Caco-2 (cell line): ENCODE measurements around the gene VILL. TPM values are rescaled to one million over a fixed set of nuclear protein-coding genes. Genes with fewer than 3 reads are reported as not detected.

ENCODE experiments used
- BruUV-seq: library from RNA; stranded (reverse); fragments of 400-500 nt; replicated peaks from 2 replicates; lab custom pipeline; 2021; lab: Mats Ljungman, UMichigan
- CTCF ChIA-PET: fragments of 300-600 bp; sonication (Branson Sonifier 250); formaldehyde crosslinking; loops from one replicate; lab custom pipeline; 2022; ENCODE audit warnings: antibody characterized with exemption; lab: Charles Lee
- POLR2A ChIA-PET: fragments of 300-600 bp; sonication (Branson Sonifier 250); formaldehyde crosslinking; loops from one replicate; lab custom pipeline; 2022; ENCODE audit warnings: antibody characterized with exemption; lab: Charles Lee
- DNase-seq, 2 experiments: peaks; one replicate each; pipeline versions ENCODE4 v3.0.0 to v3.0.0-alpha.2; 2020 to 2022
- H3K27me3 ChIP-seq: replicated peaks from 2 replicates; pipeline ENCODE4 v1.6.0; 2011; ENCODE audit warnings: low read length; ENCODE audit not compliant: control insufficient read depth, insufficient read depth
- H3K36me3 ChIP-seq: 2 replicates; pipeline ENCODE4 v1.5.1; 2011; ENCODE audit warnings: low read length; ENCODE audit not compliant: control insufficient read depth, insufficient read depth
- H3K4me1 ChIP-seq: fragments of 250-450 bp; sonication (Bioruptor Pico); 2 replicates; pipeline ENCODE4 v1.5.1; 2020; ENCODE audit warnings: mild to moderate bottlenecking
- H3K4me3 ChIP-seq: 2 replicates; pipeline ENCODE4 v1.5.1; 2011; ENCODE audit warnings: low read depth, mild to moderate bottlenecking, control low read depth, low read length
- H3K9me3 ChIP-seq: fragments of 250-450 bp; sonication (Bioruptor Pico); 2 replicates; pipeline ENCODE4 v1.5.1; 2020; ENCODE audit warnings: mild to moderate bottlenecking, moderate library complexity
- H3K27ac Mint-ChIP-seq: one replicate; pipeline ENCODE4 v1.8.0; 2022; ENCODE audit warnings: mixed read lengths; ENCODE audit not compliant: unreplicated experiment
- H3K27me3 Mint-ChIP-seq: one replicate; pipeline ENCODE4 v1.8.0; 2022; ENCODE audit warnings: mixed read lengths; ENCODE audit not compliant: insufficient read depth, unreplicated experiment
- H3K36me3 Mint-ChIP-seq: one replicate; pipeline ENCODE4 v1.8.0; 2022; ENCODE audit warnings: mild to moderate bottlenecking, mixed read lengths; ENCODE audit not compliant: insufficient read depth, unreplicated experiment
- H3K4me1 Mint-ChIP-seq: one replicate; pipeline ENCODE4 v1.8.0; 2022; ENCODE audit warnings: low read depth, mixed read lengths; ENCODE audit not compliant: unreplicated experiment
- H3K4me3 Mint-ChIP-seq: one replicate; pipeline ENCODE4 v1.8.0; 2022; ENCODE audit warnings: mild to moderate bottlenecking, moderate library complexity, mixed read lengths; ENCODE audit not compliant: unreplicated experiment
- H3K9me3 Mint-ChIP-seq: one replicate; pipeline ENCODE4 v1.8.0; 2022; ENCODE audit warnings: mixed read lengths; ENCODE audit not compliant: unreplicated experiment
- intact Hi-C: fragments of 100-400 bp; cut with micrococcal nuclease; formaldehyde crosslinking; loops from one replicate; pipeline ENCODE4 v1.10.0; 2022; ENCODE audit not compliant: unreplicated experiment
- total RNA-seq: library from RNA; stranded (reverse); gene quantifications from 2 replicates; pipeline ENCODE4 v1.2.3, GENCODE V29; 2022
- TF ChIP-seq, protein P1 (sequence below), 2 experiments: fragments of 200-600 bp in 1 of 2; IDR thresholded peaks; 1 replicate in 1 of 2; 2 replicates in 1 of 2; pipeline versions ENCODE4 v1.5.1 to v1.8.0; 2011 to 2022; ENCODE audit warnings: antibody characterized with exemption in 1 of 2, control low read depth in 1 of 2, inconsistent platforms in 1 of 2, low read depth in 1 of 2, low read length in 1 of 2, mild to moderate bottlenecking in 1 of 2, moderate library complexity in 1 of 2; ENCODE audit not compliant: insufficient read depth in 1 of 2, severe bottlenecking in 1 of 2, unreplicated experiment in 1 of 2

Gene VILL
- total RNA-seq, 1 experiment from 2014 or later = 11.7 TPM

DNA sequence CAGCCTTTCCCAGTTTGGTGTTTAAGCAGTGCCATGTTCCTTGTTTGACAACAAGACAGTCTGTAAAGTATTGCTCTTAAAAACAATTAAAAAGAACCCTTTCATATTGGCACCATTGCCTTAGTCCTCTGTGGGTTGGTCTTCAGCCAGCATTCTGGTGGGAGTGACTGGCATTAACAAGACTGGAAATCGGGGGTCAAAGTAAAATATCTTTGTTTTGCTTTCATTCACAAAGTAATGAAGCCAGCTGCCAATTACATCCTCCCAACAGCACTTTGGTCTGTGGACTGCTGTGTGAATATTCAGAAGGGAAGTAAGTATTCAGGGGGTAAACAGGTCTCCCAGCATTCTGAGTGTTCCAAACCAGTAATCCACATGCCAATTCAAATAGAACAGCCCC lies 8.3 kb upstream of the VILL start:
- Mint-ChIP-seq H3K4me1 (peaks cover 28% of the 10 kb centered on the region), H3K9me3 (no peaks in the 10 kb centered on the region), H3K36me3 (peaks cover 40% of the 10 kb centered on the region), H3K27me3 (no peaks in the 10 kb centered on the region), H3K4me3 (no peak overlapping the region), H3K27ac (no peak overlapping the region)
- Histone ChIP-seq H3K27me3 (no peaks in the 10 kb centered on the region), H3K4me1 (peaks cover 56% of the 10 kb centered on the region), H3K36me3 (0 out of 2 replicates have a peak, but pooled peaks cover 1% of the 10 kb centered on the region), H3K4me3 (no peak overlapping the region), H3K9me3 (no peaks in the 10 kb centered on the region)
- ChIA-PET POLR2A (no interaction called here), CTCF (interaction anchor here (0.8 kb wide), 1 partner anchor 18 kb away, joined by 3 read pairs; no protein-coding TSS in a partner anchor)
- no peak for DNase-seq
- intact Hi-C loops = no loop called here
- TF ChIP-seq, protein P1, sequence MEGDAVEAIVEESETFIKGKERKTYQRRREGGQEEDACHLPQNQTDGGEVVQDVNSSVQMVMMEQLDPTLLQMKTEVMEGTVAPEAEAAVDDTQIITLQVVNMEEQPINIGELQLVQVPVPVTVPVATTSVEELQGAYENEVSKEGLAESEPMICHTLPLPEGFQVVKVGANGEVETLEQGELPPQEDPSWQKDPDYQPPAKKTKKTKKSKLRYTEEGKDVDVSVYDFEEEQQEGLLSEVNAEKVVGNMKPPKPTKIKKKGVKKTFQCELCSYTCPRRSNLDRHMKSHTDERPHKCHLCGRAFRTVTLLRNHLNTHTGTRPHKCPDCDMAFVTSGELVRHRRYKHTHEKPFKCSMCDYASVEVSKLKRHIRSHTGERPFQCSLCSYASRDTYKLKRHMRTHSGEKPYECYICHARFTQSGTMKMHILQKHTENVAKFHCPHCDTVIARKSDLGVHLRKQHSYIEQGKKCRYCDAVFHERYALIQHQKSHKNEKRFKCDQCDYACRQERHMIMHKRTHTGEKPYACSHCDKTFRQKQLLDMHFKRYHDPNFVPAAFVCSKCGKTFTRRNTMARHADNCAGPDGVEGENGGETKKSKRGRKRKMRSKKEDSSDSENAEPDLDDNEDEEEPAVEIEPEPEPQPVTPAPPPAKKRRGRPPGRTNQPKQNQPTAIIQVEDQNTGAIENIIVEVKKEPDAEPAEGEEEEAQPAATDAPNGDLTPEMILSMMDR (IDR thresholded peaks at IDR 0.05; ENCODE audit: insufficient read depth in 1 of 2, low read depth in 1 of 2, low read length in 1 of 2, severe bottlenecking in 1 of 2, unreplicated experiment in 1 of 2) = no peak
- BruUV-seq = no TSS peak

DNA sequence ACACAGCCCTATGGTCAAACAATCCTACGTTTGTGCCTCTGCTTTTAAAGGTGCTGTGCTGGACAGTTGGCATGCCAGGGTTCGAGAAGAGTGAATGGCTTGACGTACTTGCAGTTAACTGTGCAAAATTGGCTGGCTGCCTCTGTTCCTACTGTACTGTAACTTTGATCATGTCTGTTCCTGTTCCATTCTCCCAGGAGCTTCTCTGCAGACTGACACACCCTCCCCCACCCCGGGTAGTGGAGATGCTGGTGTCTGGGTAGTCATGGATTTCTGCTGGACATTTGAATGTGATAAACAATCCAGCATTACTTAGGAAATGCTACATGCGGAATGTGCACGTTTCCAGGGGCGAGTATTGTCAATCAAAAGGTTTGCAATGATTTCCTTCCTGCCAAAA lies 6.5 kb upstream of the VILL start:
- POLR2A ChIA-PET = no interaction called here
- no peak for DNase-seq
- Histone ChIP-seq H3K4me1 (peaks cover 73% of the 10 kb centered on the region), H3K36me3 (0 out of 2 replicates have a peak, but pooled peaks cover 1% of the 10 kb centered on the region), H3K9me3 (no peaks in the 10 kb centered on the region), H3K4me3 (no peak overlapping the region), H3K27me3 (no peaks in the 10 kb centered on the region)
- Mint-ChIP-seq H3K4me1 (peaks cover 39% of the 10 kb centered on the region), H3K27me3 (no peaks in the 10 kb centered on the region), H3K27ac (no peak overlapping the region), H3K9me3 (no peaks in the 10 kb centered on the region), H3K36me3 (peaks cover 50% of the 10 kb centered on the region), H3K4me3 (no peak overlapping the region)
- BruUV-seq = no TSS peak
- CTCF ChIA-PET = interaction anchor here (0.8 kb wide), 1 partner anchor 10 kb away, joined by 3 read pairs; no protein-coding TSS in a partner anchor
- intact Hi-C loops = no loop called here
- TF ChIP-seq, protein P1 (IDR thresholded peaks at IDR 0.05; ENCODE audit: insufficient read depth in 1 of 2, low read depth in 1 of 2, low read length in 1 of 2, severe bottlenecking in 1 of 2, unreplicated experiment in 1 of 2) = no peak

DNA sequence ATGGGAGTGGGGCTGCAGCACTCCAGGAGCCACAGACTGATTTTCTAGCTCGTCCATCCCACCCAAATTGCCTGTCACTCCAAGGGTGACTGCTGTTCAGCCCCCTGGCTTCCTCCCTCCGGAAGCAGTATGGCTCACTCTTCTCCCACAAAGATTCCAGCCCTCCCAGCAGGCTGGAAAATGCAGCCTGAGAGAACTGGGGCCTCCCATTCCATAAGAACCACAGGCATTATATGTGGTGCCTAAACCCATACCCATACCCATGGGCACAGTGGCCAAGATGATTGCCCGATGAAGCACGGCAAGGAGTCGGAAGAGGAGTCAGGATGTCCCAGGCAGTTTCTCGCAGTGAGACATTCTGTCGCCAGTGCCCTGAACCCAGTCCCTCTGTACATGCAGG lies 6.0 kb upstream of the VILL start:
- Mint-ChIP-seq H3K27ac (peak overlapping the region; percentile 83), H3K27me3 (no peaks in the 10 kb centered on the region), H3K36me3 (peaks cover 54% of the 10 kb centered on the region), H3K4me3 (no peak overlapping the region), H3K4me1 (peaks cover 45% of the 10 kb centered on the region), H3K9me3 (no peaks in the 10 kb centered on the region)
- no peaks in the 10 kb centered on the region for H3K27me3 ChIP-seq
- no peaks in the 10 kb centered on the region for H3K9me3 ChIP-seq
- CTCF ChIA-PET = interaction anchor here (1.0 to 2.6 kb wide), 2 partner anchors 10 to 11 kb away, joined by 4 to 13 read pairs; no protein-coding TSS in a partner anchor
- intact Hi-C loops = no loop called here
- DNase-seq = no peak
- BruUV-seq = no TSS peak
- no peak overlapping the region for H3K4me3 ChIP-seq
- TF ChIP-seq, protein P1 (IDR thresholded peaks at IDR 0.05; ENCODE audit: insufficient read depth in 1 of 2, low read depth in 1 of 2, low read length in 1 of 2, severe bottlenecking in 1 of 2, unreplicated experiment in 1 of 2) = no peak
- H3K4me1 ChIP-seq = peaks cover 77% of the 10 kb centered on the region
- POLR2A ChIA-PET = no interaction called here
- H3K36me3 ChIP-seq = 0 out of 2 replicates have a peak, but pooled peaks cover 1% of the 10 kb centered on the region
